ENCODE measurements around the gene FN1. TPM values are rescaled to one million over a fixed set of nuclear protein-coding genes. Genes with fewer than 3 reads are reported as not detected.

FN1 gene
- total and polyA plus RNA-seq, 2 donors (not counting 3 experiments of a cell fraction or from before 2014, with no cell fraction given): 3,221 to 3,740 TPM

DNA sequence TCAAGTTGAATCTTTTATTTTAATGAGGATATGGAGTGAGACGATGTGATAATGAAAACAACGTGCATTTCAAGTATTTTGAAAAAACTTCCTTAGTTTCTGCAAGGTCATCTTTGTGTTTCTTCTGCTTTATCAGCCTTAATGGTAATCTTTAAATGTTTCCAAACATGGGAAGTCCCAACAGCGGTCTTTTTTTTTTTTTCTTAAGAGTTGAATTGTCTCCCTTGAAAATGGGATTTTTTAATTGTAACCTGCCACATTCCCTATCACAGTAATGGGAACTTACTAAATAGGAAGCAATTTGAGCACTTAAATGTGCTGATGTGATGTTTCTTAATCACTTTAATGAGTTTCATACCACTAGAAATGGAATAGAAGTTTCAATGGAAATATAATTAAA, 78.2 kb downstream of the FN1 start:
- POLR2A ChIA-PET: no interaction called here
- no peak overlapping the region for H2AFZ ChIP-seq (ENCODE audit: low read depth, low read length)
- H3K27me3 ChIP-seq (ENCODE audit: control insufficient read depth in 2 of 2, insufficient read depth in 2 of 2, low read length in 2 of 2): no peaks in the 10 kb centered on the region
- dilution Hi-C loops (cut with MboI; ENCODE audit: extremely low pct_ligation_motif_present, low sequenced_read_pairs): no loop called here
- no peak overlapping the region for H3K4me3 ChIP-seq (replicated peaks in 1 of 3; ENCODE audit: insufficient read depth in 1 of 3, low read depth in 1 of 3, low read length in 3 of 3)
- H3K9me1 ChIP-seq (replicated peaks; ENCODE audit: control insufficient read depth, extremely low read depth, insufficient read depth, low read length): no peaks in the 10 kb centered on the region
- peaks cover 17 to 19% of the 10 kb centered on the region in 2 experiments for H3K36me3 ChIP-seq (ENCODE audit: control insufficient read depth in 2 of 2, extremely low read depth in 1 of 2, insufficient read depth in 2 of 2, low read length in 2 of 2)
- FAIRE-seq (no peak), DNase-seq (ENCODE audit: low read depth, low spot score) (no peak)
- CTCF ChIA-PET: no interaction called here
- intact Hi-C loops (cut with micrococcal nuclease): no loop called here
- no peaks in the 10 kb centered on the region for H3K79me2 ChIP-seq (ENCODE audit: control insufficient read depth, insufficient read depth, low read length)
- H3K27ac ChIP-seq (ENCODE audit: insufficient read depth, low read depth, low read length): no peak overlapping the region
- BruUV-seq (replicated peaks): no TSS peak
- no peaks in the 10 kb centered on the region for H3K4me1 ChIP-seq (ENCODE audit: control insufficient read depth, extremely low read depth, insufficient read depth, low read length)
- H3K9ac ChIP-seq (replicated peaks; ENCODE audit: extremely low read depth, insufficient read depth, low read length): no peak overlapping the region
- no peak for TF ChIP-seq MYC (IDR thresholded peaks at IDR 0.05; ENCODE audit: low read depth, low read length)
- TF ChIP-seq JUN (IDR thresholded peaks at IDR 0.05; ENCODE audit: borderline replicate concordance, insufficient read depth, insufficient read length, low read depth): no peak
- no peak for TF ChIP-seq FOS (IDR thresholded peaks at IDR 0.05; ENCODE audit: borderline replicate concordance, insufficient read depth, low read length)
- no peak for TF ChIP-seq GATA2 (IDR thresholded peaks at IDR 0.05; ENCODE audit: insufficient read depth, insufficient read length, low read depth, low read length)
- TF ChIP-seq EZH2 (IDR thresholded peaks at IDR 0.05; ENCODE audit: borderline replicate concordance, low read depth, low read length, severe bottlenecking): no peak
- no peak for TF ChIP-seq POLR2AphosphoS5 (IDR thresholded peaks at IDR 0.05; ENCODE audit: insufficient read depth, low read depth, low read length)
- TF ChIP-seq CTCF (IDR thresholded peaks at IDR 0.05; ENCODE audit: extremely low read depth in 1 of 2, insufficient read depth in 1 of 2, low read depth in 1 of 2, low read length in 2 of 2): no peak
- TF ChIP-seq POLR2A (IDR thresholded peaks at IDR 0.05; ENCODE audit: low read depth, low read length): no peak
- TF ChIP-seq MAX (IDR thresholded peaks at IDR 0.05; ENCODE audit: insufficient read depth, insufficient read length): no peak
- H3K9me3 ChIP-seq (replicated peaks; ENCODE audit: control insufficient read depth, insufficient read depth, low read length): no peaks in the 10 kb centered on the region
- no peak overlapping the region for H3K4me2 ChIP-seq (ENCODE audit: insufficient read depth, low read length)
- H4K20me1 ChIP-seq (replicated peaks; ENCODE audit: control insufficient read depth, extremely low read depth, insufficient read depth, low read length): no peaks in the 10 kb centered on the region

Measured in endothelial cell of umbilical vein (primary cell).